PC-3 (cell line): ENCODE measurements around the gene FBLN1.

Source experiments
- EZH2 ChIP-seq: fragments of 300-600 bp; sonication (generic); IDR thresholded peaks from one replicate; pipeline ENCODE4 v1.6.1; 2017; ENCODE audit warnings: antibody characterized with exemption, mild to moderate bottlenecking, low read length; ENCODE audit not compliant: unreplicated experiment
- EZH2phosphoT487 ChIP-seq: fragments of 300-600 bp; sonication (generic); IDR thresholded peaks from 2 replicates; pipeline ENCODE4 v1.6.1; 2018; ENCODE audit warnings: mild to moderate bottlenecking, antibody characterized with exemption, low read length, borderline replicate concordance
- TF ChIP-seq, protein P1 (sequence below): fragments of 300-600 bp; sonication (generic); conservative IDR thresholded peaks from 2 replicates; pipeline ENCODE4 v1.5.1; 2017; ENCODE audit warnings: antibody characterized with exemption, low read depth, mild to moderate bottlenecking, low read length

DNA sequence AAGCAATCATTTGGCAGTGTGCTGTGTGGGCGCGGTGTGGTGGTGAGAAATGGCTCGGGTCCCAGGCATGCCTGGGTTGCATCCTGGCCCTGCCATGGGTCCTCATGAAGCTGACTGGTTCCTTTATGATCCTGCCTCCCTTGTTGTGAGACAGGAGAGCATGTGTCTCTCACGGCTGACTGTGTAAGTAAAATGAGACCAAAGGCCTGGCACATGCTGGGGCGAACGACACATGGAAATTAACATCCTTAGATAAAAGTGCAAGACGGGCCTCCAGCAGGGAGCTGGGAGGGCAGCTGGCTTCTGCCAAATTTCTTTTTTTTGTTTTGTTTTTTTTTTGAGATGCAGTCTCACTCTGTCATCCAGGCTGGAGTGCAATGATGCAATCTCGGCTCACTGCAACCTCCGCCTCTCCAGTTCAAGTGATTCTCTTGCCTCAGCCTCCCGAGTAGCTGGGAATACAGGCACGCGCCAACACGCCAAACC, 9.4 kb upstream of the FBLN1 start:
- TF ChIP-seq, protein P1, sequence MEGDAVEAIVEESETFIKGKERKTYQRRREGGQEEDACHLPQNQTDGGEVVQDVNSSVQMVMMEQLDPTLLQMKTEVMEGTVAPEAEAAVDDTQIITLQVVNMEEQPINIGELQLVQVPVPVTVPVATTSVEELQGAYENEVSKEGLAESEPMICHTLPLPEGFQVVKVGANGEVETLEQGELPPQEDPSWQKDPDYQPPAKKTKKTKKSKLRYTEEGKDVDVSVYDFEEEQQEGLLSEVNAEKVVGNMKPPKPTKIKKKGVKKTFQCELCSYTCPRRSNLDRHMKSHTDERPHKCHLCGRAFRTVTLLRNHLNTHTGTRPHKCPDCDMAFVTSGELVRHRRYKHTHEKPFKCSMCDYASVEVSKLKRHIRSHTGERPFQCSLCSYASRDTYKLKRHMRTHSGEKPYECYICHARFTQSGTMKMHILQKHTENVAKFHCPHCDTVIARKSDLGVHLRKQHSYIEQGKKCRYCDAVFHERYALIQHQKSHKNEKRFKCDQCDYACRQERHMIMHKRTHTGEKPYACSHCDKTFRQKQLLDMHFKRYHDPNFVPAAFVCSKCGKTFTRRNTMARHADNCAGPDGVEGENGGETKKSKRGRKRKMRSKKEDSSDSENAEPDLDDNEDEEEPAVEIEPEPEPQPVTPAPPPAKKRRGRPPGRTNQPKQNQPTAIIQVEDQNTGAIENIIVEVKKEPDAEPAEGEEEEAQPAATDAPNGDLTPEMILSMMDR, result no peak
- TF ChIP-seq EZH2phosphoT487 (no peak), EZH2 (no peak)
